ENCODE data around the gene RBM7. TPM values are rescaled to one million over a fixed set of nuclear protein-coding genes. Genes with fewer than 3 reads are reported as not detected.

RBM7 gene
- total RNA-seq, 1 donor from 2014 or later = 25.8 TPM

- DNase-seq = no peak
These were observed 3.5 kb upstream of the RBM7 start for GRCh38 chr11:114396916-114397315.

GRCh38 chr11:114397349-114397982 lies 3.0 kb upstream of the RBM7 start:
- DNase-seq = no peak

GRCh38 chr11:114398303-114398920 lies 2.1 kb upstream of the RBM7 start:
- DNase-seq = no peak

DNA sequence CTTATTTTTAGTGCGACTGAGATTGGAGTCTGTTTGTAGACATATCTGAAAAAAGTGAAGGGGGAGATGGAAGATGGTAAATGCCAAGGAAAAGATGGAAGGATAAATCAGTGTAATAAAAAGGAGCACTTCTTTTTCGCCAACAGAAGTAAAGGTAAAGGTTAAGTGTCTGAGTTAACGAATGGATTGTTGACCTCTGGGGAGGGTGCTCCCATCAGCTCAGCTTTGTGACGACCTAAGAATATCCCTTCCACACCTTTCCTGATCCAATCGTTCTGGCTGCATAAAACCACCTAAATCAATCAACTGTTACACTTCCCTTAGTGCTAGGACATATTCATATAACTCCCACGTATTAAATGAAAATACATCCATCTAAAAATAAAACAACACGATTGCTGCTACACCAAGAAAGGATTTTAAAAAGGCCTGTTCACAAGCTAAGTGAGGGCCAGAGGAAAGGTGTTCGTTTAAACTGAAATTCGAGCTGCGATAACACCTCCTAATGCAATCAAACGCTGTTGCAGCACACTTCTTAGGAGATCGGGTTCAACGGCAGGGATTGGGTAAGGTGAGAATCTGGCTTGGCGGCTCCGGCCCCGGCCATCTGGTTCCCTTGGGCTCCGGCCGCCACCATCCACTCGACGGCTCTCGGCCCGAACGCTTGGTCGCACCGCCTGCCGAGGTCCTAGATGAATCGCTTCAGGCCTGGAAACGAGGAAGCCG lies 813 bp upstream of the RBM7 start:
- DNase-seq = no peak

DNA sequence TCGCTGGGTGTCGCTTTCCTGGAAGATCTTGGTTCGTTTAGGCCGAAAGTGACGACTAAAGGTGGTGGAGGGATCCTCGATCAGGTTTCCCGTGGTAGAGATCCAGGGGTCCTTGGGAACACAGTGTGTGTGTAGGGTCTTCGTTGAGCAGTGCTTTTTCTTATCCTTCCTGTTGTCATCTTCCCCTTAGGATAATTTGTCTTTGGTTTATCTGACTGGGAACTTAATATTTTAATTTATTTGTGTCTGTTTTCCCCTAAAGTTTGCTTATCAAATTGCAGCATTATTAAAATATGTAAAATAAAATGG lies 403 bp downstream of the RBM7 start:
- no peak for DNase-seq

GRCh38 chr11:114401311-114401710 lies 845 bp downstream of the RBM7 start:
- DNase-seq = peak; percentile 42

GRCh38 chr11:114412946-114413345 lies 12.5 kb downstream of the RBM7 start:
- no peak for DNase-seq

- no peak for DNase-seq
These were observed 13.5 kb downstream of the RBM7 start for GRCh38 chr11:114413958-114414357.

GRCh38 chr11:114416441-114416961 lies 16.0 kb downstream of the RBM7 start:
- DNase-seq = no peak

- no peak for DNase-seq
These were observed 25.8 kb downstream of the RBM7 start for GRCh38 chr11:114426280-114426679.

DNA sequence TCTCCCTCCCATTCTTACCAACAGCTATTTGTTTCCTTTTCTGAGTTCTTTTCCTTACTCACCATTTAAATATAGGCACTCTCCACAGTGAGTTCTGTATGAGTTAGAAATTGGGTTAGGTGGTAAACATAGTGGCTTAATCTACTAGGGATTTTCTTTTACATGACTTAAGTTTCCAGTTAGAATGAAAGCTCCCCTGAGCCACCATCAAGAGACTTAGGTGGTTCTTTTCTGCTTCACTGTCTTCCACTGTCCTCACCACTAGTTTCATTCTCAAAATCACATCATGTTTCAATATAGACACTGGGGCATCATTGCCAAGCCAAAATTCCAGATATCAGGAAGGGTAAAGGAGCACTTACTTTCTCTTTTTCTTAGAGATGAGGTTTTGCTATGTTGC lies 29.8 kb downstream of the RBM7 start:
- no peak for DNase-seq

- DNase-seq = no peak
These were observed 32.4 kb downstream of the RBM7 start for GRCh38 chr11:114432893-114433292.

DNA sequence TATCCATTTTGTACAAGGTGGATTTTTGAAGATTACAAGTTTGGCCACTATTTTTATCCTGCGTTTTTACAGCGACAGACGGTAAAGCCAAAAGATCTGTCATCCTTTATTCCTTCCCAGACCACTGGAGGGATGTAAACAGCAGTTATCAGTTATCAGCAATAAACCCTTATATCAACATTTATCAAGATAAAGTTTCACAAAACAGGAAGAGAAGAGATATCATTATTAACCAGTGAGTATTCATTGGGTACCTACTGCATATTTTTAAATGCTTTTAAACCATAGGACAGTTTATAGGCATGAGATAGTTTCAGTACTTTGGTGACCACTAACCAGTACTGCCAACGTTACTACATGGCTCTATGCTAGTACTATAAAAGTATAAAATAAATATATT lies 32.9 kb downstream of the RBM7 start:
- no peak for DNase-seq

DNA sequence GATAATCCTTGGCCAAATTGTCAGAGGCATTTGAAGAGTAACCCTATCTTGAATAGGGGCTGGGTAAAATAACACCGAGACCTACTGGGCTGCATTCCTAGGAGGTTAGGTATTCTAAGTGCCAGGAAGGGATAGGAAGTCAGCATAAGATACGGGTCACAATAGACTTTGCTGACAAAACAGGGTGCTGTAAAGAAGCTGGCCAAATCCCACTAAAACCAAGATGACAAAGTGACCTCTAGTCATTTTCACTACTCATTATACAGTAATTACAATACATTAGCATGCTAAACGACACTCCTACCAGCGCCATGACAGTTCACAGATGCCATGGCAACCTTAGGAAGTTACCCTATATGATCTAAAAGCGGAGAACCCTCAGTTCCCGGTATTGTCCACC lies 37.8 kb downstream of the RBM7 start:
- peak; percentile 18 for DNase-seq

GRCh38 chr11:114439229-114440120 lies 39.0 kb downstream of the RBM7 start, which contains the start of gene REXO2:
REXO2 (plus strand) TSS chr11:114439467; CDS start chr11:114439529, 62 bp downstream.
- peak; percentile 98 for DNase-seq

GRCh38 chr11:114440121-114440860 lies 39.8 kb downstream of the RBM7 start:
- peak; percentile 51 for DNase-seq

DNA sequence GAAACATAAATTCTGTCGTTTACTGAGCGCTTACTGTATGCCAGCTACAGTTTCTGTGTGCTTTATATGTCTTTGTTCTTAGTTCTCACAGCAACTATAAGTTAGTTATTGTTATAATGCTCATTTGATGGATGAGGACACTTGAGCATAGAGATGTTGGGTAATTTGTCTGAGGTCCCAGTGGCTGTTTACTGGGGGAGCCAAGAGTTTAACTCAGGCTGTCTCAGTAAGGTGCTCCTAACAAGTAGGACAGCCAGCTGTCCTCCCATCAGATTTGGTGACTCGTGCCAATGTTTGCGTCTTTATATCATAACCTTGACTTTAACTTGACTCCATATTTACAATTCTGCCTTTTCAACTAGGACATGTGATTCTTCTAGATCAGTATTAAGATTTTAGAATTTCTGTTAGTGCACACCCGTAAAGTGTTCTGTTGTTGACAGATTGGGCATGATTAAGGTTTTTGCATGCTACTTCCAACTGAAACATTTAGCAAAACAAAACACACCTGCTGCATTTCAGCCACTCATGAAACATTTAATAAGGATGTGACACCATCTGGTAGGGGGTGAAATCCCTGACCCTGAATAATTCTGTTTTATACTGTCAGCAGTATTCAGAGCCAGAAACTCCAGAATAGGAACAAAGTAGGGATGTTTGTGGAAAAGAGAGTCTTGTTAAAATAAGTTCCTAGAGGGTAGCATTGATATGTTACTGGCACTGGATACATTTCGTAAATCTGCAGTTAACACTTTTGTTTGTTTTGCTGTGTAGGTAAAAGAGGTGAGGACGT lies 40.7 kb downstream of the RBM7 start:
- no peak for DNase-seq

GRCh38 chr11:114441921-114442320 lies 41.5 kb downstream of the RBM7 start:
- no peak for DNase-seq

- DNase-seq = no peak
These were observed 42.1 kb downstream of the RBM7 start for GRCh38 chr11:114442536-114442935.

- DNase-seq = no peak
These were observed 47.0 kb downstream of the RBM7 start for GRCh38 chr11:114447444-114447843.

DNA sequence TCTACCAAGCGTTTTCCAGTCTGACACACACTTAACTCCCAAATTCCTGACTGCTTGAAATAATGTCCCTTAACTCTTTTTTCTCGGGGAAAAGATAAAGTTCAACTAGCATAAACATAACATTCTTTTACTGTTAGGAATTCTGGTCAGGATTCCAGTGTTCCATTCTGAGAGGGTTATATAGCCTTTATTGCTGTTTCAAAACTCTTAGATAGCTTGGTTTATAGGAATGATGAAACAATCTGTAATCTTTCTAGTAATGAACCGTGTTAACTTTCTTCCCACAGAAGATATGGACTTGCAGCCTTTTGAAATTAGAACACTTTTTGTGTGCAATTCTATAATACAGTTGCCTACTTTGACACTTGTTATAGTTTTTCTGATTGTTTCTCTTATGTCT lies 47.4 kb downstream of the RBM7 start:
- DNase-seq = no peak
